ENCODE data around the gene PRPF6. TPM values are rescaled to one million over a fixed set of nuclear protein-coding genes. Genes with fewer than 3 reads are reported as not detected.

PRPF6 gene
- total RNA-seq, 1 experiment from 2014 or later, result 181 TPM

GRCh38 chr20:64005394-64005793 lies 24.5 kb downstream of the PRPF6 start:
- Histone ChIP-seq H3K9me3 (peaks cover 5% of the 10 kb centered on the region; the same call in 1 of the 2 replicates), H3K36me3 (ENCODE audit: control insufficient read depth, insufficient read depth, low read length) (peaks cover 27% of the 10 kb centered on the region), H3K4me3 (ENCODE audit: low read depth, low read length) (no peak overlapping the region), H3K27me3 (replicated peaks; ENCODE audit: control insufficient read depth, insufficient read depth, low read length) (no peaks in the 10 kb centered on the region), H3K4me1 (peaks cover 14% of the 10 kb centered on the region)
- BruUV-seq (replicated peaks), result no TSS peak
- Mint-ChIP-seq H3K9me3 (ENCODE audit: unreplicated experiment) (no peaks in the 10 kb centered on the region), H3K27me3 (ENCODE audit: insufficient read depth, unreplicated experiment) (no peaks in the 10 kb centered on the region), H3K4me3 (ENCODE audit: unreplicated experiment) (no peak overlapping the region), H3K4me1 (ENCODE audit: low read depth, unreplicated experiment) (no peaks in the 10 kb centered on the region), H3K27ac (ENCODE audit: unreplicated experiment) (no peak overlapping the region), H3K36me3 (ENCODE audit: insufficient read depth, unreplicated experiment) (peaks cover 100% of the 10 kb centered on the region)
- ChIA-PET CTCF (interaction anchor here (3.1 kb wide), 1 partner anchor 25 kb away, joined by 20 read pairs; the partner anchor contains the start of genes PRPF6 and SAMD10), POLR2A (no interaction called here)
- no peak for TF ChIP-seq CTCF (IDR thresholded peaks at IDR 0.05; ENCODE audit: insufficient read depth in 1 of 2, low read depth in 1 of 2, low read length in 1 of 2, severe bottlenecking in 1 of 2, unreplicated experiment in 1 of 2)
- DNase-seq, result no peak
- intact Hi-C loops (cut with micrococcal nuclease; ENCODE audit: unreplicated experiment), result no loop called here

DNA sequence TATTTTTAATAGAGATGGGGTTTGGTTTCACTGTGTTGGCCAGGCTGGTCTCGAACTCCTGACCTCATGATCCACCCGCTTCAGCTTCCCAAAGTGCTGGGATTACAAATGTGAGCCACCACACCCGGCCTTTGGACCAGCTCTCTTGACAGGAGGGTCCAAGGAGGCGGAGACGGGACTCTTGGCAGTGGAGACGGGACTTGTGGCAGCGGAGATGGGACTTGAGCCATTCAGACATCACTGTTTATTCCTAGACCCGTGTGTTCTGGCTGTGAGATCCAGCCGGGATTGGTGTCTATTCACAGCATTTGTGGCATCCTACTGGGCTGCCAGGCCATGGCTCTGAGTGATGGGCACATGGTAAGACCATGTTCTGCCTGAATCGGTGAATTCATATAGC lies 25.6 kb downstream of the PRPF6 start:
- Mint-ChIP-seq H3K27ac (ENCODE audit: unreplicated experiment) (no peak overlapping the region), H3K36me3 (ENCODE audit: insufficient read depth, unreplicated experiment) (peaks cover 100% of the 10 kb centered on the region), H3K27me3 (ENCODE audit: insufficient read depth, unreplicated experiment) (no peaks in the 10 kb centered on the region), H3K4me1 (ENCODE audit: low read depth, unreplicated experiment) (no peaks in the 10 kb centered on the region), H3K9me3 (ENCODE audit: unreplicated experiment) (no peaks in the 10 kb centered on the region), H3K4me3 (ENCODE audit: unreplicated experiment) (no peak overlapping the region)
- Histone ChIP-seq H3K9me3 (peaks cover 5% of the 10 kb centered on the region; the same call in 1 of the 2 replicates), H3K27me3 (replicated peaks; ENCODE audit: control insufficient read depth, insufficient read depth, low read length) (no peaks in the 10 kb centered on the region), H3K4me1 (peaks cover 14% of the 10 kb centered on the region), H3K4me3 (ENCODE audit: low read depth, low read length) (no peak overlapping the region), H3K36me3 (ENCODE audit: control insufficient read depth, insufficient read depth, low read length) (peaks cover 27% of the 10 kb centered on the region)
- ChIA-PET POLR2A (interaction anchor here (0.6 kb wide), 1 partner anchor 483 kb away, joined by 7 read pairs; no protein-coding TSS in a partner anchor), CTCF (interaction anchor here (1.2 to 1.4 kb wide), 2 partner anchors 26 to 32 kb away, joined by 4 to 5 read pairs; no protein-coding TSS in a partner anchor)
- BruUV-seq (replicated peaks), result no TSS peak
- intact Hi-C loops (cut with micrococcal nuclease; ENCODE audit: unreplicated experiment), result no loop called here
- no peak for DNase-seq
- TF ChIP-seq CTCF (IDR thresholded peaks at IDR 0.05; ENCODE audit: insufficient read depth in 1 of 2, low read depth in 1 of 2, low read length in 1 of 2, severe bottlenecking in 1 of 2, unreplicated experiment in 1 of 2), result no peak

DNA sequence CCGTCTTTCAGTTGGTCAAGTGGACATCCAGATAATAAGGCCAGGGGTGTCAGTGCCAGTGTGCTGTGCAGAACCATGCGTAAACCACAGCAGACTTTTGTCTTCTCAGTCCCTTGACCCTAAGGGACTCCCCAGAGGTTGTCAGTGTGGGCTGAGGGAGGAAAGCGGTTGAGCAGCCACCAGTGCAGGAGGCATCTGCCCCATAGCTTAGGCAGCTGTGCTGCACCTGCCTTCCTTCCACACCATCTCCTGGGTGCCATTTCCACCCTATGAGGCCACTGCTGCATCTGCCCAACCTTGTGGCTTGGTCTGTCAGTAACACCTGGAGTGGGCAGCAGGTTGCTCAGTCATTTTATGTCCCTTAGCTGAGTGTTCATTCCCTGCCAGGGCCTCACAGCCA lies 26.0 kb downstream of the PRPF6 start:
- H3K4me1 Mint-ChIP-seq (ENCODE audit: low read depth, unreplicated experiment), result no peaks in the 10 kb centered on the region
- POLR2A ChIA-PET, result interaction anchor here (0.6 kb wide), 1 partner anchor 483 kb away, joined by 7 read pairs; no protein-coding TSS in a partner anchor
- peaks cover 25% of the 10 kb centered on the region for H3K36me3 ChIP-seq (ENCODE audit: control insufficient read depth, insufficient read depth, low read length)
- TF ChIP-seq CTCF (IDR thresholded peaks at IDR 0.05; ENCODE audit: insufficient read depth in 1 of 2, low read depth in 1 of 2, low read length in 1 of 2, severe bottlenecking in 1 of 2, unreplicated experiment in 1 of 2), result no peak
- peaks cover 97% of the 10 kb centered on the region for H3K36me3 Mint-ChIP-seq (ENCODE audit: insufficient read depth, unreplicated experiment)
- no peaks in the 10 kb centered on the region for H3K9me3 Mint-ChIP-seq (ENCODE audit: unreplicated experiment)
- BruUV-seq (replicated peaks), result no TSS peak
- H3K4me3 ChIP-seq (ENCODE audit: low read depth, low read length), result no peak overlapping the region
- H3K27me3 ChIP-seq (replicated peaks; ENCODE audit: control insufficient read depth, insufficient read depth, low read length), result no peaks in the 10 kb centered on the region
- no peak overlapping the region for H3K4me3 Mint-ChIP-seq (ENCODE audit: unreplicated experiment)
- intact Hi-C loops (cut with micrococcal nuclease; ENCODE audit: unreplicated experiment), result no loop called here
- peaks cover 14% of the 10 kb centered on the region for H3K4me1 ChIP-seq
- CTCF ChIA-PET, result interaction anchor here (1.2 to 1.4 kb wide), 2 partner anchors 27 to 31 kb away, joined by 4 to 5 read pairs; no protein-coding TSS in a partner anchor
- H3K27ac Mint-ChIP-seq (ENCODE audit: unreplicated experiment), result no peak overlapping the region
- H3K9me3 ChIP-seq, result peaks cover 5% of the 10 kb centered on the region; the same call in 1 of the 2 replicates
- no peak for DNase-seq
- H3K27me3 Mint-ChIP-seq (ENCODE audit: insufficient read depth, unreplicated experiment), result no peaks in the 10 kb centered on the region

Data from Caco-2 (cell line).